HepG2 (cell line): ENCODE data around the gene ENGASE. TPM values are rescaled to one million over a fixed set of nuclear protein-coding genes. Genes with fewer than 3 reads are reported as not detected.

Experiments
- ATF2 ChIP-seq: sonication (generic); formaldehyde crosslinking; IDR thresholded peaks from 2 replicates; pipeline ENCODE4 v1.4.0; 2020; ENCODE audit warnings: missing genetic modification reagents
- BRF2 ChIP-seq: sonication (generic); formaldehyde crosslinking; IDR thresholded peaks from 2 replicates; pipeline ENCODE4 v1.8.1; 2022; ENCODE audit warnings: mild to moderate bottlenecking, missing genetic modification reagents
- CC2D1A ChIP-seq: sonication (generic); formaldehyde crosslinking; IDR thresholded peaks from 2 replicates; pipeline ENCODE4 v1.8.1; 2023; ENCODE audit warnings: mild to moderate bottlenecking, missing genetic modification reagents
- DNMT3B ChIP-seq: conservative IDR thresholded peaks from 2 replicates; pipeline ENCODE4 v1.6.1; 2016; ENCODE audit warnings: missing biosample characterization, control low read depth
- ELK4 ChIP-seq: sonication (generic); formaldehyde crosslinking; IDR thresholded peaks from 2 replicates; pipeline ENCODE4 v1.9.0; 2021; ENCODE audit warnings: missing genetic modification reagents, borderline replicate concordance
- MYC ChIP-seq: sonication (generic); formaldehyde crosslinking; IDR thresholded peaks from 2 replicates; pipeline ENCODE4 v1.9.0; 2021; ENCODE audit warnings: missing genetic modification reagents, borderline replicate concordance
- NR3C1 ChIP-seq: sonication (generic); formaldehyde crosslinking; IDR thresholded peaks from 2 replicates; pipeline ENCODE4 v1.4.0; 2020; ENCODE audit warnings: missing genetic modification reagents
- SKI ChIP-seq: fragments of 450-650 bp; IDR thresholded peaks from one replicate; pipeline ENCODE4 v1.6.1; 2018; ENCODE audit warnings: mild to moderate bottlenecking; ENCODE audit not compliant: partially characterized antibody
- SOX13 ChIP-seq, 3 experiments: fragments of 450-650 bp in 1 of 3; sonication (generic) in 1 of 3; formaldehyde crosslinking in 1 of 3; IDR thresholded peaks in 2 of 3; conservative IDR thresholded peaks in 1 of 3; 2 replicates each; pipeline versions ENCODE4 v1.5.0 to v1.6.1; 2016 to 2020; ENCODE audit warnings: antibody characterized with exemption in 1 of 3, mild to moderate bottlenecking in 1 of 3, missing compliant biosample characterization in 1 of 3, missing genetic modification reagents in 1 of 3, moderate library complexity in 1 of 3
- ZNF225 ChIP-seq: sonication (generic); formaldehyde crosslinking; IDR thresholded peaks from 2 replicates; pipeline ENCODE4 v1.4.0; 2020; ENCODE audit warnings: mild to moderate bottlenecking, missing genetic modification reagents
- ZNF552 ChIP-seq: sonication (generic); formaldehyde crosslinking; IDR thresholded peaks from 2 replicates; pipeline ENCODE4 v1.9.0; 2022; ENCODE audit warnings: missing genetic modification reagents, mild to moderate bottlenecking, borderline replicate concordance
- ZNF570 ChIP-seq: sonication (generic); formaldehyde crosslinking; IDR thresholded peaks from 2 replicates; pipeline ENCODE4 v1.4.0; 2020; ENCODE audit warnings: mild to moderate bottlenecking, missing genetic modification reagents, borderline replicate concordance
- ZNF580 ChIP-seq: IDR thresholded peaks from 2 replicates; pipeline ENCODE4 v1.6.1; 2016; ENCODE audit warnings: low read depth, borderline replicate concordance
- ZNF672 ChIP-seq: sonication (generic); formaldehyde crosslinking; IDR thresholded peaks from 2 replicates; pipeline ENCODE4 v1.8.1; 2022; ENCODE audit warnings: missing genetic modification reagents
- ZNF674 ChIP-seq: sonication (generic); formaldehyde crosslinking; IDR thresholded peaks from 2 replicates; pipeline ENCODE4 v1.5.0; 2020; ENCODE audit warnings: low read depth, mild to moderate bottlenecking, missing genetic modification reagents
- ZNF777 ChIP-seq: sonication (generic); formaldehyde crosslinking; IDR thresholded peaks from 2 replicates; pipeline ENCODE4 v1.4.0; 2020; ENCODE audit warnings: missing genetic modification reagents
- polyA plus RNA-seq, 8 experiments: library from polyadenylated mRNA; depleted of rRNA in 3 of 8; stranded (reverse) in 7 of 8; unstranded in 1 of 8; fragments of >200 nt; fragmentation: Illumina TruSeq in 4 of 8; extraction: Trizol in 4 of 8; gene quantifications; 2 replicates each; pipeline versions ENCODE4 v1.2.1 to v1.2.3, GENCODE V29; 2011 to 2016; ENCODE audit warnings: low read depth in 4 of 8, missing spikeins in 1 of 8, mixed read lengths in 1 of 8; ENCODE audit not compliant: insufficient read depth in 1 of 8
- total RNA-seq, 5 experiments: library from RNA; depleted of rRNA; stranded (reverse); fragments of >200 nt; fragmentation: Illumina TruSeq; extraction: Trizol; gene quantifications; 2 replicates each; pipeline ENCODE4 v1.2.3, GENCODE V29; 2016; ENCODE audit warnings: low read depth in 1 of 5
- TF ChIP-seq, protein P1 (sequence below): fragments of 450-650 bp; IDR thresholded peaks from 2 replicates; pipeline ENCODE4 v1.6.1; 2017; ENCODE audit warnings: mild to moderate bottlenecking
- TF ChIP-seq, protein P2 (sequence below): IDR thresholded peaks from 2 replicates; pipeline ENCODE4 v1.6.1; 2016
- TF ChIP-seq, protein P3 (sequence below): sonication (generic); formaldehyde crosslinking; IDR thresholded peaks from 2 replicates; pipeline ENCODE4 v1.4.0; 2020; ENCODE audit warnings: low read depth, mild to moderate bottlenecking, missing genetic modification reagents

ENGASE gene
- total and polyA plus RNA-seq, 2 of the 13 experiments (the other 11 are each of a cell fraction or from before 2014, with no cell fraction given), result 10.6 to 18.1 TPM

- TF ChIP-seq, protein P1, sequence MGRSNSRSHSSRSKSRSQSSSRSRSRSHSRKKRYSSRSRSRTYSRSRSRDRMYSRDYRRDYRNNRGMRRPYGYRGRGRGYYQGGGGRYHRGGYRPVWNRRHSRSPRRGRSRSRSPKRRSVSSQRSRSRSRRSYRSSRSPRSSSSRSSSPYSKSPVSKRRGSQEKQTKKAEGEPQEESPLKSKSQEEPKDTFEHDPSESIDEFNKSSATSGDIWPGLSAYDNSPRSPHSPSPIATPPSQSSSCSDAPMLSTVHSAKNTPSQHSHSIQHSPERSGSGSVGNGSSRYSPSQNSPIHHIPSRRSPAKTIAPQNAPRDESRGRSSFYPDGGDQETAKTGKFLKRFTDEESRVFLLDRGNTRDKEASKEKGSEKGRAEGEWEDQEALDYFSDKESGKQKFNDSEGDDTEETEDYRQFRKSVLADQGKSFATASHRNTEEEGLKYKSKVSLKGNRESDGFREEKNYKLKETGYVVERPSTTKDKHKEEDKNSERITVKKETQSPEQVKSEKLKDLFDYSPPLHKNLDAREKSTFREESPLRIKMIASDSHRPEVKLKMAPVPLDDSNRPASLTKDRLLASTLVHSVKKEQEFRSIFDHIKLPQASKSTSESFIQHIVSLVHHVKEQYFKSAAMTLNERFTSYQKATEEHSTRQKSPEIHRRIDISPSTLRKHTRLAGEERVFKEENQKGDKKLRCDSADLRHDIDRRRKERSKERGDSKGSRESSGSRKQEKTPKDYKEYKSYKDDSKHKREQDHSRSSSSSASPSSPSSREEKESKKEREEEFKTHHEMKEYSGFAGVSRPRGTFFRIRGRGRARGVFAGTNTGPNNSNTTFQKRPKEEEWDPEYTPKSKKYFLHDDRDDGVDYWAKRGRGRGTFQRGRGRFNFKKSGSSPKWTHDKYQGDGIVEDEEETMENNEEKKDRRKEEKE, result no peak
- 0 out of 2 replicates have a peak, but pooled peaks have one; percentile 88 for TF ChIP-seq CC2D1A (CRISPR knock-in tag)
- TF ChIP-seq ZNF552 (CRISPR knock-in tag), result no peak
- TF ChIP-seq ZNF674 (CRISPR knock-in tag), result no peak
- TF ChIP-seq MYC (CRISPR knock-in tag), result peak; percentile 95
- TF ChIP-seq ZNF672 (CRISPR knock-in tag), result no peak
- no peak for TF ChIP-seq ELK4
- no peak for TF ChIP-seq BRF2 (CRISPR knock-in tag)
- TF ChIP-seq ZNF777 (CRISPR knock-in tag), result no peak
- no peak for TF ChIP-seq SOX13 (IDR thresholded peaks at IDR 0.05)
- peak; percentile 60 to 87; a peak in 2 of 4 replicates for TF ChIP-seq SOX13 (CRISPR knock-in tag; conservative IDR thresholded peaks at IDR 0.05 in 1 of 2, IDR thresholded peaks at IDR 0.05 in 1 of 2)
- no peak for TF ChIP-seq DNMT3B (CRISPR knock-in tag)
- TF ChIP-seq, protein P2, sequence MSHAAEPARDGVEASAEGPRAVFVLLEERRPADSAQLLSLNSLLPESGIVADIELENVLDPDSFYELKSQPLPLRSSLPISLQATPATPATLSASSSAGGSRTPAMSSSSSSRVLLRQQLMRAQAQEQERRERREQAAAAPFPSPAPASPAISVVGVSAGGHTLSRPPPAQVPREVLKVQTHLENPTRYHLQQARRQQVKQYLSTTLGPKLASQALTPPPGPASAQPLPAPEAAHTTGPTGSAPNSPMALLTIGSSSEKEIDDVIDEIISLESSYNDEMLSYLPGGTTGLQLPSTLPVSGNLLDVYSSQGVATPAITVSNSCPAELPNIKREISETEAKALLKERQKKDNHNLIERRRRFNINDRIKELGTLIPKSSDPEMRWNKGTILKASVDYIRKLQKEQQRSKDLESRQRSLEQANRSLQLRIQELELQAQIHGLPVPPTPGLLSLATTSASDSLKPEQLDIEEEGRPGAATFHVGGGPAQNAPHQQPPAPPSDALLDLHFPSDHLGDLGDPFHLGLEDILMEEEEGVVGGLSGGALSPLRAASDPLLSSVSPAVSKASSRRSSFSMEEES (CRISPR knock-in tag), result peak; percentile 75; the same call in 1 of the 2 replicates
- peak; percentile 88; the same call in 1 of the 2 replicates for TF ChIP-seq ZNF225 (CRISPR knock-in tag)
- TF ChIP-seq NR3C1 (CRISPR knock-in tag), result no peak
- TF ChIP-seq ZNF570 (CRISPR knock-in tag), result no peak
- peak; percentile 14; the same call in 1 of the 2 replicates for TF ChIP-seq ATF2 (CRISPR knock-in tag)
- TF ChIP-seq ZNF580 (CRISPR knock-in tag), result peak; percentile 82; the same call in 1 of the 2 replicates
- TF ChIP-seq, protein P3, sequence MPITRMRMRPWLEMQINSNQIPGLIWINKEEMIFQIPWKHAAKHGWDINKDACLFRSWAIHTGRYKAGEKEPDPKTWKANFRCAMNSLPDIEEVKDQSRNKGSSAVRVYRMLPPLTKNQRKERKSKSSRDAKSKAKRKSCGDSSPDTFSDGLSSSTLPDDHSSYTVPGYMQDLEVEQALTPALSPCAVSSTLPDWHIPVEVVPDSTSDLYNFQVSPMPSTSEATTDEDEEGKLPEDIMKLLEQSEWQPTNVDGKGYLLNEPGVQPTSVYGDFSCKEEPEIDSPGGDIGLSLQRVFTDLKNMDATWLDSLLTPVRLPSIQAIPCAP (CRISPR knock-in tag), result no peak
- TF ChIP-seq SKI, result no peak
Observed at GRCh38 chr17:79027274-79027924, 47.2 kb upstream of the ENGASE start (continued).
